Upper lobe of left lung (tissue), 6 donors: ENCODE results near the gene ZNF506. TPM values are rescaled to one million over a fixed set of nuclear protein-coding genes. Genes with fewer than 3 reads are reported as not detected.
"Not testable (repeated sequence)": the region's sequence is repeated elsewhere in the genome, so short reads cannot be mapped to it uniquely, and the experiment has no call there.

Experiments used
- ATAC-seq, 2 donors: fragments of 200-7000 bp; cut with Tn5 transposase; one replicate each; pipeline ENCODE4 v1.9.1; 2022; ENCODE audit warnings: mild to moderate bottlenecking in 2 of 2, moderate library complexity in 2 of 2; ENCODE audit not compliant: low FRiP score in 2 of 2
- DNase-seq, 2 donors: peaks; one replicate each; pipeline ENCODE4 v3.0.0-alpha.2; 2019 to 2020
- H3K27ac ChIP-seq, 4 donors: fragments of 200-600 bp; sonication (generic); one replicate each; pipeline ENCODE4 v1.5.1; 2016 to 2019
- H3K27me3 ChIP-seq, 4 donors: fragments of 200-600 bp; sonication (generic); one replicate each; pipeline ENCODE4 v1.5.1; 2017 to 2019
- H3K36me3 ChIP-seq, 4 donors: fragments of 200-600 bp; sonication (generic); one replicate each; pipeline ENCODE4 v1.5.1; 2016 to 2019
- H3K4me1 ChIP-seq, 4 donors: fragments of 200-600 bp; sonication (generic); one replicate each; pipeline ENCODE4 v1.5.1; 2018 to 2019
- H3K4me3 ChIP-seq, 4 donors: fragments of 200-600 bp; sonication (generic); one replicate each; pipeline ENCODE4 v1.5.1; 2017 to 2019; ENCODE audit warnings: mild to moderate bottlenecking in 2 of 4, moderate library complexity in 1 of 4
- H3K9me3 ChIP-seq, 4 donors: fragments of 200-600 bp; sonication (generic); one replicate each; pipeline ENCODE4 v1.5.1; 2018 to 2019
- CTCF ChIP-seq, 6 experiments: fragments of 450-650 bp in 4 of 6; fragments of 200-600 bp in 2 of 6; sonication (generic) in 2 of 6; IDR thresholded peaks; one replicate each; pipeline ENCODE4 v1.5.1; 2016 to 2019; ENCODE audit warnings: antibody characterized with exemption in 6 of 6
- EP300 ChIP-seq, 4 donors: sonication (generic); formaldehyde crosslinking; IDR thresholded peaks; one replicate each; pipeline ENCODE4 v1.5.1; 2017; ENCODE audit warnings: antibody characterized with exemption in 4 of 4, control low read depth in 2 of 4
- POLR2A ChIP-seq, 4 donors: fragments of 450-650 bp; IDR thresholded peaks; one replicate each; pipeline ENCODE4 v1.5.1; 2016 to 2017; ENCODE audit warnings: antibody characterized with exemption in 4 of 4, mild to moderate bottlenecking in 2 of 4
- POLR2AphosphoS5 ChIP-seq, 2 donors: sonication (generic); formaldehyde crosslinking; IDR thresholded peaks; one replicate each; pipeline ENCODE4 v1.5.1; 2017; ENCODE audit warnings: antibody characterized with exemption in 2 of 2
- WGBS, 2 donors: methylation state at CpG; one replicate each; pipeline ENCODE4 v1.1.5; 2017 to 2018; 5-methylcytosine and 5-hydroxymethylcytosine counted together
- small RNA-seq, 4 donors: library from RNA; depleted of rRNA; stranded (forward); fragments of <200 nt; gene quantifications; one replicate each; pipeline ENCODE3, GENCODE V24; 2016
- total RNA-seq, 6 donors: library from RNA; depleted of rRNA in 4 of 6; stranded (reverse); fragments of >200 nt in 4 of 6; gene quantifications; one replicate each; pipeline versions ENCODE4 v1.1.0 to v1.2.1, GENCODE V29; 2016 to 2021
- donor health status: DM: no; HTN: no; CAD: no; lungs with moderate emphysema.
- donor health status: DM: no; HTN: yes; CAD: no; lungs with severe emphysema.

ZNF506 gene
- total RNA-seq, 6 donors from 2014 or later, result 13.2 to 47.1 (median 19.1) TPM

- H3K27me3 ChIP-seq, result no peaks in the 10 kb centered on the region
- no peaks in the 10 kb centered on the region for H3K4me1 ChIP-seq
- H3K36me3 ChIP-seq, result no peaks in the 10 kb centered on the region
- WGBS, 2 donors, result 86 to 93% methylated on average over 11 to 17 of the region's 17 CpGs
- H3K9me3 ChIP-seq, result no peaks in the 10 kb centered on the region
- no peak overlapping the region for H3K4me3 ChIP-seq
- H3K27ac ChIP-seq, result no peak overlapping the region
- TF ChIP-seq EP300 (IDR thresholded peaks at IDR 0.05), result no peak
- no peak for TF ChIP-seq POLR2A (IDR thresholded peaks at IDR 0.05)
- no peak for TF ChIP-seq CTCF (IDR thresholded peaks at IDR 0.05)
- TF ChIP-seq POLR2AphosphoS5 (IDR thresholded peaks at IDR 0.05), result no peak
- ATAC-seq, result no peak
- DNase-seq, result no peak
These were observed 76.9 kb downstream of the ZNF506 start for GRCh38 chr19:19744641-19745040.

- H3K9me3 ChIP-seq, H3K4me1 ChIP-seq, DNase-seq, H3K27ac ChIP-seq, H3K27me3 ChIP-seq, H3K36me3 ChIP-seq, ATAC-seq, H3K4me3 ChIP-seq: not testable (repeated sequence)
- 67 to 91% methylated on average over 5 to 6 of the region's 6 CpGs for whole genome bisulfite sequencing, 2 donors
These were observed 77.6 kb downstream of the ZNF506 start for GRCh38 chr19:19743921-19744320.

GRCh38 chr19:19743176-19743575 lies 78.4 kb downstream of the ZNF506 start:
- H3K9me3 ChIP-seq, result no peaks in the 10 kb centered on the region
- no peak for DNase-seq
- no peak overlapping the region for H3K27ac ChIP-seq
- ATAC-seq, result no peak
- H3K36me3 ChIP-seq, result no peaks in the 10 kb centered on the region
- no peak overlapping the region for H3K4me3 ChIP-seq
- TF ChIP-seq POLR2A (IDR thresholded peaks at IDR 0.05) (no peak), CTCF (IDR thresholded peaks at IDR 0.05) (no peak), POLR2AphosphoS5 (IDR thresholded peaks at IDR 0.05) (no peak), EP300 (IDR thresholded peaks at IDR 0.05) (no peak)
- no peaks in the 10 kb centered on the region for H3K27me3 ChIP-seq
- WGBS, 2 donors, result 88% methylated on average over 6 of the region's 6 CpGs
- H3K4me1 ChIP-seq, result no peaks in the 10 kb centered on the region

- TF ChIP-seq POLR2A (IDR thresholded peaks at IDR 0.05), result no peak
- no peak for TF ChIP-seq CTCF (IDR thresholded peaks at IDR 0.05)
- TF ChIP-seq POLR2AphosphoS5 (IDR thresholded peaks at IDR 0.05), result no peak
- no peak for TF ChIP-seq EP300 (IDR thresholded peaks at IDR 0.05)
- H3K27me3 ChIP-seq, result no peaks in the 10 kb centered on the region
- DNase-seq (no peak), ATAC-seq (no peak)
- no peaks in the 10 kb centered on the region for H3K4me1 ChIP-seq
- no peak overlapping the region for H3K4me3 ChIP-seq
- no peaks in the 10 kb centered on the region for H3K36me3 ChIP-seq
- no peak overlapping the region for H3K27ac ChIP-seq
- H3K9me3 ChIP-seq, result no peaks in the 10 kb centered on the region
- 91 to 100% methylated on average over 3 to 9 of the region's 9 CpGs for WGBS, 2 donors
These were observed 78.8 kb downstream of the ZNF506 start for GRCh38 chr19:19742773-19743172.

Small RNA genes within 50 kb of the gene (small RNA-seq; reads per million reads assigned to genes)
- gene AC011477.5, result 0 reads per million in 4 donors

Other genes with a start within 250 kb of the ZNF506 start
- gene PBX4, start 203.1 kb downstream of the ZNF506 start, total RNA-seq, result 10 to 100 TPM in 2 of 6 donors, 1 to 10 TPM in 4; 2.0 to 30.4 (median 5.8) TPM
- 10 to 100 TPM; 16.4 to 51.3 (median 24.1) TPM for gene LPAR2, start 193.5 kb downstream of the ZNF506 start, total RNA-seq
- gene GMIP, start 178.1 kb downstream of the ZNF506 start, total RNA-seq, result 100 to 1,000 TPM in 1 of 6 donors, 10 to 100 TPM in 5; 20.8 to 109 (median 49.1) TPM
- gene ATP13A1, start 158.1 kb downstream of the ZNF506 start, total RNA-seq, result 100 to 1,000 TPM in 3 of 6 donors, 10 to 100 TPM in 3; 58.6 to 256 (median 97.4) TPM
- gene ZNF101, start 152.9 kb downstream of the ZNF506 start, total RNA-seq, result 10 to 100 TPM in 4 of 6 donors, 1 to 10 TPM in 2; 3.4 to 16.1 (median 11.1) TPM
- gene ZNF14, start 88.6 kb downstream of the ZNF506 start, total RNA-seq, result 10 to 100 TPM in 2 of 6 donors, 1 to 10 TPM in 4; 4.7 to 13.6 (median 5.1) TPM
- 10 to 100 TPM in 2 of 6 donors, 1 to 10 TPM in 4; 5.0 to 15.8 (median 7.9) TPM for gene ZNF253, start 44.1 kb upstream of the ZNF506 start, total RNA-seq
- 1 to 10 TPM; 2.9 to 7.3 (median 3.9) TPM for gene ZNF93, start 79.2 kb upstream of the ZNF506 start, total RNA-seq
- 10 to 100 TPM in 1 of 6 donors, 1 to 10 TPM in 5; 4.1 to 10.8 (median 5.9) TPM for gene ZNF682, start 217.8 kb upstream of the ZNF506 start, total RNA-seq